Dermis blood vessel endothelial cell (primary cell): ENCODE measurements around the gene ITGA3. TPM values are rescaled to one million over a fixed set of nuclear protein-coding genes. Genes with fewer than 3 reads are reported as not detected.

Experiments
- DNase-seq: peaks from one replicate; pipeline ENCODE4 v3.0.0; 2010
- total RNA-seq: library from RNA; depleted of rRNA; stranded (reverse); fragments of >200 nt; gene quantifications from 2 replicates; pipeline ENCODE4 v1.2.3, GENCODE V29; 2014

ITGA3 gene
- total RNA-seq, 1 donor from 2014 or later = 116 TPM

GRCh38 chr17:50094753-50095619, 39.1 kb downstream of the ITGA3 start, which contains the start of gene PDK2:
TSS of gene PDK2 (plus strand) at chr17:50095351. CDS start at chr17:50095436, 85 bp downstream.
- DNase-seq = peak; percentile 97

- peak; percentile 24 for DNase-seq
Measured at GRCh38 chr17:50095626-50096037, 39.7 kb downstream of the ITGA3 start.

- no peak for DNase-seq
Measured at GRCh38 chr17:50096092-50096491, 40.2 kb downstream of the ITGA3 start.

GRCh38 chr17:50096758-50097157, 40.8 kb downstream of the ITGA3 start:
- no peak for DNase-seq

GRCh38 chr17:50097455-50097854, 41.5 kb downstream of the ITGA3 start:
- no peak for DNase-seq

- DNase-seq = no peak
Measured at GRCh38 chr17:50097926-50098325, 42.0 kb downstream of the ITGA3 start.

GRCh38 chr17:50098583-50098982, 42.7 kb downstream of the ITGA3 start:
- no peak for DNase-seq

- no peak for DNase-seq
Measured at GRCh38 chr17:50099003-50099402, 43.1 kb downstream of the ITGA3 start.

GRCh38 chr17:50100480-50100883, 44.6 kb downstream of the ITGA3 start:
- no peak for DNase-seq

- no peak for DNase-seq
Measured at GRCh38 chr17:50100921-50101345, 45.0 kb downstream of the ITGA3 start.

GRCh38 chr17:50101346-50102163, 45.6 kb downstream of the ITGA3 start:
- DNase-seq = no peak

- no peak for DNase-seq
Measured at GRCh38 chr17:50102164-50102991, 46.5 kb downstream of the ITGA3 start.

- DNase-seq = no peak
Measured at GRCh38 chr17:50103252-50103651, 47.3 kb downstream of the ITGA3 start.

GRCh38 chr17:50103941-50104340, 48.0 kb downstream of the ITGA3 start:
- DNase-seq = no peak

- no peak for DNase-seq
Measured at GRCh38 chr17:50105811-50106210, 49.9 kb downstream of the ITGA3 start.

GRCh38 chr17:50106393-50107131, 50.7 kb downstream of the ITGA3 start:
- no peak for DNase-seq

GRCh38 chr17:50107790-50108414, 52.0 kb downstream of the ITGA3 start:
- DNase-seq = no peak

GRCh38 chr17:50108556-50108955, 52.6 kb downstream of the ITGA3 start:
- no peak for DNase-seq

GRCh38 chr17:50109207-50109606, 53.3 kb downstream of the ITGA3 start:
- DNase-seq = no peak

- no peak for DNase-seq
Measured at GRCh38 chr17:50109785-50110184, 53.9 kb downstream of the ITGA3 start.

GRCh38 chr17:50110591-50111349, 54.9 kb downstream of the ITGA3 start:
- DNase-seq = no peak
